GM19438 (cell line): Measurements from ENCODE around the gene TGFBR2.

Source experiments
- ATAC-seq: cut with Tn5 transposase; IDR thresholded peaks from one replicate; pipeline ENCODE4 v1.9.1; 2021; ENCODE audit warnings: low read depth; ENCODE audit not compliant: unreplicated experiment

TGFBR2 gene

GRCh38 chr3:30688776-30689641, 82.6 kb downstream of the TGFBR2 start:
- ATAC-seq: no peak

DNA sequence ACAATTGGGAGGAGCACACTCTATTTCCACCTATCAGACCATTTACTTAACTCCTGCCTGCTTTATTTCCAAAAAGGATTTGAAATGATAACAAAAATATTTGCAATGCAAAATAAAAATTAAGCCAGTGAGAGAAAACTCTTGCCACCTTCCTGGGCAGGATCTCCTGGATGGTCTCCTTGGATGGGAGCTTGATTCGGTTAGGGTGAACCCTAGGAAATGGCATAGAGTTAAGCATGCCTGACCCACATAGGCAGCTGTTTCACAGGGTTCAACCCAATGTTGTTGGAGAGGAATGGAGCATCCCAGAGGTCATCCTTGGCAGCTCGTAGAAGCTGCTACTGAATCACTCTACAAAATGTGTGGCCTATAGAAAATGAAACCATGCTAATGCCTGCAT, 83.8 kb downstream of the TGFBR2 start:
- no peak for ATAC-seq

- ATAC-seq: no peak
Measured at GRCh38 chr3:30691249-30691880, 85.0 kb downstream of the TGFBR2 start.

GRCh38 chr3:30691944-30692343, 85.5 kb downstream of the TGFBR2 start:
- ATAC-seq: no peak

DNA sequence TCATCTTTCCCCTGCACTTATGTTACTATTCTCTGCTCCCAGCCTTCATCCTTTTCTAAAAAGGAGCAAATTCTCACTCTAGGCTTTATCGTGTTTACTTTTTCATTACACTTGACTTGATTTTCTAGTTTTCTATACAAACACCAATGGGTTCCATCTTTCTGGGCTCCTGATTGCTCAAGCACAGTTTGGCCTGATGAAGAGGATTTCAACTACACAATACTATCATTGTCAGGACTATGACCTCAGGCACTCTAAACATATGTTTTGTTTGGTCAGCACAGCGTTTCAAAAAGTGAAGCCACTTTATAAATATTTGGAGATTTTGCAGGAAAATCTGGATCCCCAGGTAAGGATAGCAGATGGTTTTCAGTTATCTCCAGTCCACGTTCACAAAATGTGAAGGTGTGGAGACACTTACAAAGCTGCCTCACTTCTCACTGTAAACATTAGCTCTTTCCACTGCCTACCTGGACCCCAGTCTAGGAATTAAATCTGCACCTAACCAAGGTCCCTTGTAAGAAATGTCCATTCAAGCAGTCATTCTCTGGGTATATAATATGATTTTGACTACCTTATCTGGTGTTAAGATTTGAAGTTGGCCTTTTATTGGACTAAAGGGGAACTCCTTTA, 86.2 kb downstream of the TGFBR2 start:
- ATAC-seq: no peak

GRCh38 chr3:30693470-30694120, 87.2 kb downstream of the TGFBR2 start:
- ATAC-seq: peak; percentile 90

- no peak for ATAC-seq
Measured at GRCh38 chr3:30694148-30694547, 87.7 kb downstream of the TGFBR2 start.

GRCh38 chr3:30694668-30695067, 88.3 kb downstream of the TGFBR2 start:
- no peak for ATAC-seq

DNA sequence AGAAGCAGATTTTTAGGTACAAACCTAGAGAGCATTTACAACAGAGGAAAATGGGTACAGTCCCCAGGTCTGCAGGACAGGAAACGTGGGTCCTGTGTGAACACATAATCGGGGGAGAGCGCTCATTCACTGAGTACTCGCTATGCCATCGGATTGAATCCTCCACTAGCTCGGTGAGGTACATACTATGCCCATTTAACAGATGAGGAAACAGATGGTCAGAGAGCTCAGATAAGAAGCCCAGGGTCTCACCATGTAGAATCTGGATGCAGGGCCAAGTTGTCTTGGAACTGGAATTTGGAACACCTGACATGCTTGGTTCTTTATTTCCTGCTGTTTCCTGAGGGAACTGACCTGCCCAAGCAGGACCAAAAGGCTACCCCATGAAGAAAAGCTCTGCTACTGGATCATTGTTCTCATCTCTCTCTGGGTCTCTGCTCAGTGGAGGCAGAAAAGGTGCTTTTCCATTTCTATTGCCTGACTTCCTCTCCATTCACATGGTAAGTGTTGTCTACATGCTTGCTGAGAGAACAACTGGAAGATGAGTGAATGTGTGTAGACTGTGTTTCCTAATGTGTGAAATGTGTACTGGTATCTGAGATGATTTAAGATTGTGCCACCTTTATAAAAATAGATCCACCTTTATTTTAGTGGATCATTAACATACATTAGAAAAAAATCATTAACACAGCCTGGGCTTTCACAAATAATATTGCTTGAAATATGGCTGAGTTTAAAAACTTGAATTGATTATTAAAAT, 89.1 kb downstream of the TGFBR2 start:
- no peak for ATAC-seq

- ATAC-seq: no peak
Measured at GRCh38 chr3:30696403-30696819, 90.0 kb downstream of the TGFBR2 start.

DNA sequence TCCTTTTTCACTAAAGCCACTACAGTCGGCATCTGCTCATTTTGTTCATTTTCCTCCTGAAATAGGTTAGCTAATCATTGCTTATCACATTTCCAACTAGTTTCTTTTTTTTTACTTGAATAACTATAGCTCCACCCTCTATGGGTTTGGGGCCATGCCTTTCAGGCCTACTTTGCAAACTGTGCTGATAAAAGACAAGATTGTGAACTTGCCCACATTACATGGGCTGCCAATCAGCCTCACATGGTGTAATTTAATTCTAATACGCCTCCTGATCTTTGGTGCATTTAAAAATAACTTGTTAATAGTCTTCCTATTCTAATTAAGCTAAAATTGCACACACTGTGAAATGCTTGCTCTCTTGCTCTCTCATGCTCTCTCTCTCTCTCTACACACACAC, 90.5 kb downstream of the TGFBR2 start:
- no peak for ATAC-seq

DNA sequence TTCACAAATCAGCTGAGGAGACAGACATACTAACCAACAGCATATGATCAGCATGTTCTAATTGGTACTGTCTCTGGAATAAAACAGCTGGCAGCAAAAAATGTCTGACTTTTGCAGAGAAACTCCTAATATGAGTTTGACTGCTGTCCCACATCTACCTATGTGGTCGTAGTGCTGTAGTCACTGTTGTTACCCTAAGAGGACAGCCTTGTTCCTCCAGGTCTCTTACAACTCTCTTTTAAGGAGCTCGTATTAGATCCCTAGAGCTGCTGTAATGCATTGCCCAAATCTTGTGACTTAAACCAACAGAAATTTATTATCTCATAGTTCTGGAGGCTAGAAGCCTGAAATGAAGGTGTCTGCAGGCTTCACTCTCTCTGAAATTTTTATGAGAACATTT, 92.1 kb downstream of the TGFBR2 start:
- ATAC-seq: no peak

- ATAC-seq: no peak
Measured at GRCh38 chr3:30699927-30700326, 93.5 kb downstream of the TGFBR2 start.

DNA sequence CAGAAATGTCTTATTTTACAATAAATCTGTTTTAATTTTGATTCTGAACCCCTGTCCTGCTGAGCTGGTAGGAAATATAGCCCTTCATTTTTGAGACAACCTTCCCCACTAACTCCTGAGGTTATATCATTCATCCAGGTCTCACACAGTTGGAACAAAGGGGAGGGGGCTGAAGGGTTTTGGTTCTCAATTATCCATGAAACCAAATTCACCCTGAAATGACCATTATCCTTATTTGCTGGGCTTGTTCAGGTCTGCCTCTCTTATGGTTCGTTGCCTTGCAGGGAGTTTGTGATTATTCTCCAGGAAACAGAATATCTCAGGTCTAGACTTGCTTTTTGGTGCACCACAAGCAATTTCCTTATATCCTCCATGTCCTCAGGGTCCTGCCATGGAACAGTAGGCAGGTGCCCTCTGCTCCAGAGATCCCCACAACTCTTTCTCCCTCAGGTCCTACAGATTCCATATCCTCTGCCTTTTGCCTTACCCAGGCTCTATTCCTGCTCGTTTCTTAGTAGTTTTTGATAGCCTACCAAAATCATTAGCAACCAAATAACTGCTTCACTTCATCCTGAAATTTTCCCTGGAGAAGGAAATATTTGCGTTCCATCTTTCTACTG, 94.4 kb downstream of the TGFBR2 start:
- no peak for ATAC-seq

GRCh38 chr3:30702038-30702827, 95.8 kb downstream of the TGFBR2 start:
- no peak for ATAC-seq

DNA sequence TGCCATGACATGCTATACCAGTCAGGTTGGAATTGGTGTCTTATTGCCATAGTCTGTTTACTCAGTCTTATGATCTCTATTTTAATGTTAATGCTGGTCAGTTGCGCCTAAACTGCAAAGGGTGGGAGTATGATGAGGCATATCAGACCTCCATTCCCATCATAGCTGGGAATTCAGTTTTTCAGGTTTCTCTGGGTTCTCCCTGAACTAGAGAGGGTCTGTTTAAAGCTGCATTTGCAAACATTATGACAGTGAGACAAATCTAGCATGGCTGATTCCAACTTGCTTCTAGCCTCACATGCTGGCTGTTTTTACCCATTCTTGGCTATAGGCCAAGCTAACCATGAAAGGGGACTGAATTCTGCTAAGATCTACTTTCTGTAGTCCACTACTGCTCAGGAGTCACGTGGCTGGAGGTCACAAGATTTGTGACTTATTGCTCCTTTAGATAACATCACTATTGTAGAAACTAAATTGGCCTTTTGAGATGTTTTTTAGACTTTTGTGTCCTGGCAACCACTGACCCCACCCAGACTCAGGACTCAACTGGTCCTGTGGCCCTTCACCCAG, 96.5 kb downstream of the TGFBR2 start:
- no peak for ATAC-seq

GRCh38 chr3:30704931-30705890, 98.8 kb downstream of the TGFBR2 start:
- ATAC-seq: no peak

DNA sequence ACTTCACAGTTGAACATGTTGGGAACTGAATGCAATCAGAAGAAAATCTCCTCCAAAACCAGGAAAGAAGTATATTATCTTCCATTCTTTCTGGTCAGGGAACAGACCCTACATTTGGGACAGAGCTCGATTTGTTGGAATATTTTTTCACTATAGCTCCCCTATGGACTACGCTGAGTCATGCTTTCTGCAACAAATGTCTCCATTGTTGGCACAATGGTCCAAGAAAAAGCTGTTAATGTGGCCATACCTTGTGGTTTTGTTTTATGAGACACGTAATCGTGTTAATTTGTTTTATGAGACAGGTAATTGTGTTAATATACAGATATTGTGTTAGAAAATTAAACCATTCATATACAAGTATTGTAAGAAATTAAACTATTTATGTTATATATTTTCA, 101.4 kb downstream of the TGFBR2 start:
- no peak for ATAC-seq
